ENCODE measurements around the gene NCEH1.

NCEH1 gene

DNA sequence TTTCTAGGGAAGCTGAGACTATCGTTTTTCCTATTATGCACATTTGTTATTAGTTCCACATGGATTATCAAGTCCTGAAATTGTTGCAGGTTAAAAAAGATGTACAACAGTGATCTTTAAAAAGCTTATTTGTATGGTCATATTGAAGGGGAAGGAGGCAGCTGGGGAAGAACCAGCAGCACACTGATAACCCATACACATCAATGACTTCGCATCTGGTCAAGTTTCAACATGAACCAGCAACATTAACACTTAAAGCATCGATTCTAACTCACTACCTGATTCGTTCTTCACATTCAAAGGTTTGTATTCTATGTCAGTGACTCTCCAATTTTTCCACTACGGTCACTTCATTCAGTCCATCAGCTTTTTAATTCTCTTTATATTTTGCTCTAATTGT, 56.4 kb downstream of the NCEH1 start:
- H3K79me2 ChIP-seq (ENCODE audit: insufficient read depth, low read length) = no peaks in the 10 kb centered on the region
- H3K9me3 ChIP-seq (ENCODE audit: insufficient read depth, low read length, severe bottlenecking) = peaks cover 3% of the 10 kb centered on the region

DNA sequence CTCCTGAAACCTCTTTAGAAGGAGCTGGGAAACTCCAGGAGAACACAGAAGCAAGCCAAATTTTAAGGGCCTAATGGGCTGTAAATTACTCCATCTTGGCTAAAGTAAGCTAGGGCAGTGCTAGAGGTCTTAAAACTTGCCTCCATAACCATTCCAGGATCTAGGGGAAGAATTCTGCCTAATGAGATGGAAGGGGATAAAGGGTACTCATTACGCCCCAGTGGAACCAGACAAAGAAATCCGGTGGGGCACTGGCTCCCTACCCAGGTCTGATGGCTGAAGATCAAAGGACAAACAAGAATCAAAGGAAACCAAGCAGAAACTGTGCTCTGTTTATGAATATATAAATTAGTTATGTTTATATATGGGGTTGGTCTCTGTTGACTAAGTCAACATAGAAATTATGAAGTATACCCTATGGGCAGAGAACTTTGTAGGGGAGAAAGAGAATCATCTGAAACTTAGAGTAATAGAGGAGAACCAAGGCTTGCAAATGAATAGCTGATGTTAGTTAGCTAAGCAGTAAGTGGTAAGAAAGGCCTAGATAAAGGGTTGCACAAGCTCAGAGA, 57.8 kb downstream of the NCEH1 start:
- Histone ChIP-seq H3K9me3 (ENCODE audit: insufficient read depth, low read length, severe bottlenecking) (no peaks in the 10 kb centered on the region), H3K27ac (ENCODE audit: low read length) (no peak overlapping the region), H4K20me1 (ENCODE audit: insufficient read depth, low read length) (no peaks in the 10 kb centered on the region), H3K79me2 (ENCODE audit: insufficient read depth, low read length) (no peaks in the 10 kb centered on the region), H3K4me1 (ENCODE audit: insufficient read depth, low read length) (peaks cover 11% of the 10 kb centered on the region), H3K9ac (ENCODE audit: low read depth, low read length) (no peak overlapping the region), H2AFZ (ENCODE audit: low read depth, low read length) (no peak overlapping the region), H3K27me3 (ENCODE audit: insufficient read depth, low read length, poor library complexity) (no peaks in the 10 kb centered on the region), H3K4me3 (ENCODE audit: low read depth in 1 of 2, low read length in 2 of 2) (no peak overlapping the region), H3K36me3 (ENCODE audit: insufficient read depth, low read length) (no peaks in the 10 kb centered on the region), H3K4me2 (ENCODE audit: insufficient read depth, low read length) (no peak overlapping the region)
- ATAC-seq (ENCODE audit: insufficient read depth, low read depth) (no peak), DNase-seq (no peak)
- TF ChIP-seq EZH2 (IDR thresholded peaks at IDR 0.05; ENCODE audit: borderline replicate concordance, low read depth, low read length, severe bottlenecking) = no peak
- TF ChIP-seq, protein P1, sequence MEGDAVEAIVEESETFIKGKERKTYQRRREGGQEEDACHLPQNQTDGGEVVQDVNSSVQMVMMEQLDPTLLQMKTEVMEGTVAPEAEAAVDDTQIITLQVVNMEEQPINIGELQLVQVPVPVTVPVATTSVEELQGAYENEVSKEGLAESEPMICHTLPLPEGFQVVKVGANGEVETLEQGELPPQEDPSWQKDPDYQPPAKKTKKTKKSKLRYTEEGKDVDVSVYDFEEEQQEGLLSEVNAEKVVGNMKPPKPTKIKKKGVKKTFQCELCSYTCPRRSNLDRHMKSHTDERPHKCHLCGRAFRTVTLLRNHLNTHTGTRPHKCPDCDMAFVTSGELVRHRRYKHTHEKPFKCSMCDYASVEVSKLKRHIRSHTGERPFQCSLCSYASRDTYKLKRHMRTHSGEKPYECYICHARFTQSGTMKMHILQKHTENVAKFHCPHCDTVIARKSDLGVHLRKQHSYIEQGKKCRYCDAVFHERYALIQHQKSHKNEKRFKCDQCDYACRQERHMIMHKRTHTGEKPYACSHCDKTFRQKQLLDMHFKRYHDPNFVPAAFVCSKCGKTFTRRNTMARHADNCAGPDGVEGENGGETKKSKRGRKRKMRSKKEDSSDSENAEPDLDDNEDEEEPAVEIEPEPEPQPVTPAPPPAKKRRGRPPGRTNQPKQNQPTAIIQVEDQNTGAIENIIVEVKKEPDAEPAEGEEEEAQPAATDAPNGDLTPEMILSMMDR (IDR thresholded peaks at IDR 0.05; ENCODE audit: borderline replicate concordance, extremely low read depth, low read length, poor library complexity, severe bottlenecking) = no peak

More for the DNA sequence above, 56.4 kb downstream of the NCEH1 start:
- Histone ChIP-seq H3K4me2 (ENCODE audit: insufficient read depth, low read length) (no peak overlapping the region), H3K36me3 (ENCODE audit: insufficient read depth, low read length) (no peaks in the 10 kb centered on the region), H3K4me3 (ENCODE audit: low read depth in 1 of 2, low read length in 2 of 2) (no peak overlapping the region), H3K27ac (ENCODE audit: low read length) (no peak overlapping the region), H2AFZ (ENCODE audit: low read depth, low read length) (no peak overlapping the region), H4K20me1 (ENCODE audit: insufficient read depth, low read length) (no peaks in the 10 kb centered on the region), H3K4me1 (ENCODE audit: insufficient read depth, low read length) (peaks cover 22% of the 10 kb centered on the region), H3K9ac (ENCODE audit: low read depth, low read length) (no peak overlapping the region), H3K27me3 (ENCODE audit: insufficient read depth, low read length, poor library complexity) (no peaks in the 10 kb centered on the region)
- TF ChIP-seq, protein P1 (IDR thresholded peaks at IDR 0.05; ENCODE audit: borderline replicate concordance, extremely low read depth, low read length, poor library complexity, severe bottlenecking) = no peak
- TF ChIP-seq EZH2 (IDR thresholded peaks at IDR 0.05; ENCODE audit: borderline replicate concordance, low read depth, low read length, severe bottlenecking) = no peak
- no peak for ATAC-seq (ENCODE audit: insufficient read depth, low read depth)
- no peak for DNase-seq

DNA sequence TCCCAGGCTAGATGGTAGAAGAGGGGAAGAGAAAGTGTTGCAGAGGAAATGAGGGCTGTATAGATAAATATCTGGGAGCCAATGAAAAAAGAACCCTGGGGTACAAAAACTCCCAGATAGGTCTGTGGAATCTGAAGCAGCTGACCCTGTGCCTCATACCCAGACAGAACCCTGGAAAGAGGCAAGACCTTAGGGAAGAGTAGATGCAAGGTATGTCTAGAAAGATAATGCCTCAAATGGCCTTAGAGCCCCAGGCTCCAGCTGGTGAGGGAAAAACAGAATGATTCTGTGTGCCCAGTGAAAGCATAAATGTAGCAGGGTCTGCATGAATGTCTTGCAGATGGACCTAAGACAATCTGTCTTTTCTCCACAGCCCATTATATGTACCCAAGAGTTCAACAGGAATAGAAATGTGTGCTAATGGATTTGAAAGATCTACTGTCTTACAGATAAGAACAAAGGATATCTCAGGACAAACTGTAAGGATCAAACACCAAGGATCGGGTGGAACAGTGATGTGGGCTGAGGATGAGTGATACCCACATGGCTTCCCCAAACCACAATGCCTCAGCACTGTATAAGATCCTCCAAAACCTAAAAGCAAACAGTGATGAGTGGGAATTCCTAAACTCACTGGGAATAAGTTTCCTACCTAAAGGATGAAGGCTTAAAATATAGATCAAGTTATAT, 58.8 kb downstream of the NCEH1 start:
- Histone ChIP-seq H3K4me3 (ENCODE audit: low read depth in 1 of 2, low read length in 2 of 2) (no peak overlapping the region), H4K20me1 (ENCODE audit: insufficient read depth, low read length) (no peaks in the 10 kb centered on the region), H3K27ac (ENCODE audit: low read length) (no peak overlapping the region), H3K36me3 (ENCODE audit: insufficient read depth, low read length) (no peaks in the 10 kb centered on the region), H3K9ac (ENCODE audit: low read depth, low read length) (no peak overlapping the region), H3K27me3 (ENCODE audit: insufficient read depth, low read length, poor library complexity) (no peaks in the 10 kb centered on the region), H3K79me2 (ENCODE audit: insufficient read depth, low read length) (no peaks in the 10 kb centered on the region), H3K9me3 (ENCODE audit: insufficient read depth, low read length, severe bottlenecking) (no peaks in the 10 kb centered on the region), H3K4me1 (ENCODE audit: insufficient read depth, low read length) (peaks cover under 1% of the 10 kb centered on the region), H2AFZ (ENCODE audit: low read depth, low read length) (no peak overlapping the region), H3K4me2 (ENCODE audit: insufficient read depth, low read length) (no peak overlapping the region)
- ATAC-seq (ENCODE audit: insufficient read depth, low read depth) (no peak), DNase-seq (no peak)
- no peak for TF ChIP-seq EZH2 (IDR thresholded peaks at IDR 0.05; ENCODE audit: borderline replicate concordance, low read depth, low read length, severe bottlenecking)
- TF ChIP-seq, protein P1 (IDR thresholded peaks at IDR 0.05; ENCODE audit: borderline replicate concordance, extremely low read depth, low read length, poor library complexity, severe bottlenecking) = no peak

All from DND-41 (cell line).